DND-41 (cell line): ENCODE measurements around the gene GPR153.

Experiments
- ATAC-seq: fragments of 200-7000 bp; cut with Tn5 transposase; 3 replicates; pipeline ENCODE4 v1.9.1; 2021; ENCODE audit warnings: low read depth; ENCODE audit not compliant: insufficient read depth
- DNase-seq: peaks from one replicate; pipeline ENCODE4 v3.0.0-alpha.2; 2020
- H2AFZ ChIP-seq: 2 replicates; pipeline ENCODE4 v1.6.0; 2012; ENCODE audit warnings: low read depth, low read length
- H3K27ac ChIP-seq: 2 replicates; pipeline ENCODE4 v1.5.1; 2012; ENCODE audit warnings: low read length, inconsistent platforms
- H3K27me3 ChIP-seq: fragments of 200-600 bp; sonication (generic); 2 replicates; pipeline ENCODE4 v1.6.0; 2012; ENCODE audit warnings: low read length, mild to moderate bottlenecking, inconsistent platforms; ENCODE audit not compliant: insufficient read depth, poor library complexity
- H3K36me3 ChIP-seq: 2 replicates; pipeline ENCODE4 v1.5.1; 2012; ENCODE audit warnings: low read length, inconsistent platforms; ENCODE audit not compliant: insufficient read depth
- H3K4me1 ChIP-seq: 2 replicates; pipeline ENCODE4 v1.5.1; 2012; ENCODE audit warnings: mild to moderate bottlenecking, low read length; ENCODE audit not compliant: insufficient read depth
- H3K4me2 ChIP-seq: 2 replicates; pipeline ENCODE4 v1.6.0; 2012; ENCODE audit warnings: mild to moderate bottlenecking, moderate library complexity, low read length, inconsistent platforms; ENCODE audit not compliant: insufficient read depth
- H3K4me3 ChIP-seq, 2 experiments: fragments of 200-600 bp in 1 of 2; shearing (Covaris generic) in 1 of 2; 2 replicates each; pipeline ENCODE4 v1.5.1; 2012 to 2016; ENCODE audit warnings: inconsistent platforms in 2 of 2, low read length in 2 of 2, mild to moderate bottlenecking in 2 of 2, low read depth in 1 of 2, moderate library complexity in 1 of 2
- H3K79me2 ChIP-seq: 2 replicates; pipeline ENCODE4 v1.6.0; 2012; ENCODE audit warnings: low read length, inconsistent platforms; ENCODE audit not compliant: insufficient read depth
- H3K9ac ChIP-seq: 2 replicates; pipeline ENCODE4 v1.6.0; 2012; ENCODE audit warnings: low read depth, mild to moderate bottlenecking, inconsistent platforms, low read length, moderate library complexity
- H3K9me3 ChIP-seq: 2 replicates; pipeline ENCODE4 v1.5.1; 2012; ENCODE audit warnings: low read length, moderate library complexity, mild to moderate bottlenecking, inconsistent platforms; ENCODE audit not compliant: insufficient read depth, severe bottlenecking
- H4K20me1 ChIP-seq: 2 replicates; pipeline ENCODE4 v1.6.0; 2012; ENCODE audit warnings: low read length; ENCODE audit not compliant: insufficient read depth
- EZH2 ChIP-seq: IDR thresholded peaks from 3 replicates; pipeline ENCODE4 v1.6.1; 2012; ENCODE audit warnings: borderline replicate concordance, low read depth, mild to moderate bottlenecking, moderate library complexity, low read length, inconsistent platforms; ENCODE audit not compliant: severe bottlenecking
- TF ChIP-seq, protein P1 (sequence below): IDR thresholded peaks from 2 replicates; pipeline ENCODE4 v1.5.1; 2012; ENCODE audit warnings: borderline replicate concordance, low read length, moderate library complexity, mild to moderate bottlenecking; ENCODE audit not compliant: poor library complexity, severe bottlenecking; ENCODE audit errors: extremely low read depth

Gene GPR153

DNA sequence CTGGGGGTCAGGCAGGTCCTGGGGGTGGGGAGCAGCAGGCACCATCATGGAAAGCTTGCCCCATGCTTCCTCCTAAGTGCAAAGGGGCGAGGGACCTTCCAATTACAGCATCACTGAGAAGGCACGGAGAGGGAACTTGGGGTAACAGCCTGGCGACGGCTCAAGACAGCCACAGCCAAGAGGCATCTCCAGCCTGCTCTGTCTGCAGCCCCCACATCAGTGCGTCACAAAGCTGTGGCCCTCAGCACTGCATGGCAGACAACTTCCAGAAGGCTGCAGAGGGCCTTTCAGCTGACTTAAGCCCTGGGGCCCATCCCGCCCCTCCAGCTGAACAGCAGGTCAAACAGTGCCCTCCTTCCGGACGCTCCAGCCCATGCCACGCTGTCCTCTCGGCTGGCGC, 13.2 kb upstream of the GPR153 start:
- Histone ChIP-seq H3K4me2 (no peak overlapping the region), H3K9ac (no peak overlapping the region), H4K20me1 (peaks cover 43% of the 10 kb centered on the region), H3K79me2 (no peaks in the 10 kb centered on the region), H3K4me1 (no peaks in the 10 kb centered on the region), H3K27ac (no peak overlapping the region), H3K9me3 (no peaks in the 10 kb centered on the region), H3K4me3 (no peak overlapping the region), H3K36me3 (peaks cover 77% of the 10 kb centered on the region), H3K27me3 (no peaks in the 10 kb centered on the region), H2AFZ (no peak overlapping the region)
- TF ChIP-seq, protein P1, sequence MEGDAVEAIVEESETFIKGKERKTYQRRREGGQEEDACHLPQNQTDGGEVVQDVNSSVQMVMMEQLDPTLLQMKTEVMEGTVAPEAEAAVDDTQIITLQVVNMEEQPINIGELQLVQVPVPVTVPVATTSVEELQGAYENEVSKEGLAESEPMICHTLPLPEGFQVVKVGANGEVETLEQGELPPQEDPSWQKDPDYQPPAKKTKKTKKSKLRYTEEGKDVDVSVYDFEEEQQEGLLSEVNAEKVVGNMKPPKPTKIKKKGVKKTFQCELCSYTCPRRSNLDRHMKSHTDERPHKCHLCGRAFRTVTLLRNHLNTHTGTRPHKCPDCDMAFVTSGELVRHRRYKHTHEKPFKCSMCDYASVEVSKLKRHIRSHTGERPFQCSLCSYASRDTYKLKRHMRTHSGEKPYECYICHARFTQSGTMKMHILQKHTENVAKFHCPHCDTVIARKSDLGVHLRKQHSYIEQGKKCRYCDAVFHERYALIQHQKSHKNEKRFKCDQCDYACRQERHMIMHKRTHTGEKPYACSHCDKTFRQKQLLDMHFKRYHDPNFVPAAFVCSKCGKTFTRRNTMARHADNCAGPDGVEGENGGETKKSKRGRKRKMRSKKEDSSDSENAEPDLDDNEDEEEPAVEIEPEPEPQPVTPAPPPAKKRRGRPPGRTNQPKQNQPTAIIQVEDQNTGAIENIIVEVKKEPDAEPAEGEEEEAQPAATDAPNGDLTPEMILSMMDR: no peak
- no peak for TF ChIP-seq EZH2
- DNase-seq (no peak), ATAC-seq (no peak)

DNA sequence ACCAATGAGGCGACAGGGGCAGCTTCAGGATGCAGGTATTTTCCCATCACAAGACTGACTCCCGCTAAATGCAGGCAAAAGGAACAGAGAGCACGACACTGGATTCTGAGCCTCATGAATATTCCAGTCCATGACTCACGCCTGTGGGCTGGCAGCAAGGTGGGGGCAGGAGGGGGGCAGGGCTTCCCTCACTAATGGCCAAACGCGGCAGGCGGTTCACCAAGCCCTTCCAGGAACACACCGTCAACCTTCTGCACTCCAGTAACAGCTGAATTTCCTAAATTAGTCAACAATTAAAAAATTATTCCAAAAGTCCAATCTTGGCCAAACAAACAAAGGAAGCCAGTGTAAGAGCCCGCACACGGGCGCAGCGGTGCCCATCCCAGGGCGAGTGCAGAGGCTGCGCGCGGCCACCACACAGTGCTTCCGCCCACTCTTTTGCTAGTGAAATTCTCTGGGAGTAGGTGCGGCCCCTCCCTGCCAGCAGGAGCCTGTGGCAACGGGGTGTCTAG, 12.5 kb upstream of the GPR153 start:
- H3K4me2 ChIP-seq: no peak overlapping the region
- no peaks in the 10 kb centered on the region for H3K4me1 ChIP-seq
- no peak for TF ChIP-seq EZH2
- TF ChIP-seq, protein P1: no peak
- no peaks in the 10 kb centered on the region for H3K79me2 ChIP-seq
- peaks cover 42% of the 10 kb centered on the region for H4K20me1 ChIP-seq
- no peaks in the 10 kb centered on the region for H3K9me3 ChIP-seq
- H3K27me3 ChIP-seq: no peaks in the 10 kb centered on the region
- H3K9ac ChIP-seq: no peak overlapping the region
- no peak for DNase-seq
- H2AFZ ChIP-seq: no peak overlapping the region
- H3K27ac ChIP-seq: no peak overlapping the region
- H3K36me3 ChIP-seq: peaks cover 70% of the 10 kb centered on the region
- H3K4me3 ChIP-seq: no peak overlapping the region
- no peak for ATAC-seq

- DNase-seq: no peak
- ATAC-seq: peak; percentile 47; the same call in 2 of the 3 replicates
- Histone ChIP-seq H3K79me2 (no peaks in the 10 kb centered on the region), H3K4me1 (no peaks in the 10 kb centered on the region), H3K27me3 (no peaks in the 10 kb centered on the region), H3K9me3 (no peaks in the 10 kb centered on the region), H4K20me1 (peaks cover 44% of the 10 kb centered on the region), H3K36me3 (peaks cover 71% of the 10 kb centered on the region), H2AFZ (no peak overlapping the region), H3K27ac (no peak overlapping the region), H3K9ac (no peak overlapping the region), H3K4me3 (no peak overlapping the region), H3K4me2 (no peak overlapping the region)
- TF ChIP-seq, protein P1: peak; percentile 7
- TF ChIP-seq EZH2: no peak
Observed at GRCh38 chr1:6272868-6273267, 12.0 kb upstream of the GPR153 start.

DNA sequence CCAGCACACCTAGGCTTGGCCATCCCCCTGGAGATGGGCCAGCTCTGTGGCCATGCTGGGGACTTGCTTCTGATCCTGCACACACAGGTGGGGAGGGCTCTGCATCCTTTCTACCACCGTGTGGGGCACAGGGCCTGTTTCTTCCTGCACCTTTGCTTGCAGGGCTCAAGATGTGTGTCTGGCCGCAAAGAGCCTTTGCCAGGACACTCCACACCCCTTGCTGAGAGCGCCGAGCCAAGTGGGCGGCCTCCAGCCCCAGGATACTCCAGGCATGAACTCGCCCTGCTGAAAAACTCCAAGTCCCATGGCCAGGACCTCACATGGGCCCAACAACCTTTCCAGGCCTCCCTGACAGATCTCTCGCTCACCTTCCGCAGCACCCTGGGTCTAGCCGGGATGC, 11.6 kb upstream of the GPR153 start:
- H2AFZ ChIP-seq: no peak overlapping the region
- H3K9ac ChIP-seq: no peak overlapping the region
- no peaks in the 10 kb centered on the region for H3K4me1 ChIP-seq
- H3K9me3 ChIP-seq: no peaks in the 10 kb centered on the region
- no peak overlapping the region for H3K4me3 ChIP-seq
- H3K27ac ChIP-seq: no peak overlapping the region
- peaks cover 49% of the 10 kb centered on the region for H4K20me1 ChIP-seq
- DNase-seq (no peak), ATAC-seq (no peak)
- TF ChIP-seq EZH2: no peak
- TF ChIP-seq, protein P1: no peak
- peaks cover 71% of the 10 kb centered on the region for H3K36me3 ChIP-seq
- H3K79me2 ChIP-seq: no peaks in the 10 kb centered on the region
- no peaks in the 10 kb centered on the region for H3K27me3 ChIP-seq
- H3K4me2 ChIP-seq: no peak overlapping the region
